Neural progenitor cell (in vitro differentiated cells): ENCODE measurements around the gene LIMS2. TPM values are rescaled to one million over a fixed set of nuclear protein-coding genes. Genes with fewer than 3 reads are reported as not detected.

Experiments used
- DNase-seq: peaks from one replicate; pipeline ENCODE4 v3.0.0-alpha.2; 2016; ENCODE audit warnings: low spot score
- H2AFZ ChIP-seq: fragments of 200-600 bp; sonication (generic); replicated peaks from 2 replicates; pipeline ENCODE4 v1.6.1; 2016; ENCODE audit warnings: antibody characterized with exemption
- H3F3A ChIP-seq: fragments of 200-600 bp; sonication (generic); 2 replicates; pipeline ENCODE4 v1.6.1; 2016; ENCODE audit warnings: antibody characterized with exemption, low read depth
- H3K27ac ChIP-seq: fragments of 200-600 bp; sonication (generic); 2 replicates; pipeline ENCODE4 v1.5.1; 2016; ENCODE audit warnings: mild to moderate bottlenecking
- H3K27me3 ChIP-seq: fragments of 200-600 bp; sonication (generic); 2 replicates; pipeline ENCODE4 v1.6.1; 2016; ENCODE audit warnings: mild to moderate bottlenecking, moderate library complexity
- H3K36me3 ChIP-seq: fragments of 200-600 bp; sonication (generic); 2 replicates; pipeline ENCODE4 v1.5.1; 2016
- H3K4me1 ChIP-seq: fragments of 200-600 bp; sonication (generic); 2 replicates; pipeline ENCODE4 v1.6.1; 2016; ENCODE audit warnings: mixed run types
- H3K4me2 ChIP-seq: fragments of 200-600 bp; sonication (generic); 2 replicates; pipeline ENCODE4 v1.6.1; 2016
- H3K4me3 ChIP-seq: fragments of 200-600 bp; sonication (generic); 2 replicates; pipeline ENCODE4 v1.5.1; 2016
- H3K79me2 ChIP-seq: fragments of 200-600 bp; sonication (generic); 2 replicates; pipeline ENCODE4 v1.6.1; 2016; ENCODE audit warnings: low read depth
- H3K9ac ChIP-seq: fragments of 200-600 bp; sonication (generic); 2 replicates; pipeline ENCODE4 v1.6.1; 2016
- H3K9me3 ChIP-seq: fragments of 200-600 bp; sonication (generic); 2 replicates; pipeline ENCODE4 v1.5.1; 2016; ENCODE audit warnings: low read depth
- H4K20me1 ChIP-seq: fragments of 200-600 bp; sonication (generic); 2 replicates; pipeline ENCODE4 v1.6.1; 2016; ENCODE audit warnings: low read depth
- H3K27ac Mint-ChIP-seq: 3 replicates; pipeline ENCODE4 v1.8.0; 2021; ENCODE audit warnings: mixed read lengths
- H3K27me3 Mint-ChIP-seq: 2 replicates; pipeline ENCODE4 v1.8.0; 2022; ENCODE audit warnings: low read depth, mild to moderate bottlenecking, inconsistent platforms, moderate library complexity, mixed read lengths; ENCODE audit not compliant: insufficient read depth
- H3K36me3 Mint-ChIP-seq: 3 replicates; pipeline ENCODE4 v1.8.0; 2021; ENCODE audit warnings: mixed read lengths
- H3K4me1 Mint-ChIP-seq: 3 replicates; pipeline ENCODE4 v1.8.0; 2021; ENCODE audit warnings: mixed read lengths
- H3K4me3 Mint-ChIP-seq: 3 replicates; pipeline ENCODE4 v1.8.0; 2021; ENCODE audit warnings: mild to moderate bottlenecking, moderate library complexity, mixed read lengths
- H3K9me3 Mint-ChIP-seq: 3 replicates; pipeline ENCODE4 v1.8.0; 2020; ENCODE audit warnings: mixed read lengths
- EZH2 ChIP-seq: fragments of 200-600 bp; sonication (generic); IDR thresholded peaks from 2 replicates; pipeline ENCODE4 v1.6.1; 2017; ENCODE audit warnings: antibody characterized with exemption, mild to moderate bottlenecking, moderate library complexity
- EZH2phosphoT487 ChIP-seq: fragments of 200-600 bp; sonication (generic); IDR thresholded peaks from 2 replicates; pipeline ENCODE4 v1.6.1; 2017; ENCODE audit warnings: antibody characterized with exemption
- total RNA-seq: library from RNA; depleted of rRNA; stranded (reverse); fragments of >200 nt; gene quantifications from 2 replicates; pipeline ENCODE4 v1.2.3, GENCODE V29; 2015; ENCODE audit warnings: low replicate concordance
- TF ChIP-seq, protein P1 (sequence below): fragments of 200-600 bp; sonication (generic); IDR thresholded peaks from 2 replicates; pipeline ENCODE4 v1.5.1; 2017; ENCODE audit warnings: antibody characterized with exemption, mild to moderate bottlenecking

Gene LIMS2
- total RNA-seq, 1 donor from 2014 or later = not detected

- H3K9ac ChIP-seq = no peak overlapping the region
- peaks cover 4% of the 10 kb centered on the region for H3K9me3 Mint-ChIP-seq
- no peak overlapping the region for H3K27ac ChIP-seq
- H4K20me1 ChIP-seq = no peaks in the 10 kb centered on the region
- H3F3A ChIP-seq = no peaks in the 10 kb centered on the region
- TF ChIP-seq EZH2 (no peak), EZH2phosphoT487 (no peak)
- no peaks in the 10 kb centered on the region for H3K79me2 ChIP-seq
- no peak overlapping the region for H3K4me3 Mint-ChIP-seq
- no peak overlapping the region for H2AFZ ChIP-seq
- no peak for DNase-seq
- H3K27me3 ChIP-seq = no peaks in the 10 kb centered on the region
- H3K4me1 Mint-ChIP-seq = no peaks in the 10 kb centered on the region
- no peak overlapping the region for H3K4me2 ChIP-seq
- H3K36me3 ChIP-seq = no peaks in the 10 kb centered on the region
- H3K27me3 Mint-ChIP-seq = peaks cover 8% of the 10 kb centered on the region
- H3K36me3 Mint-ChIP-seq = no peaks in the 10 kb centered on the region
- H3K4me3 ChIP-seq = no peak overlapping the region
- no peaks in the 10 kb centered on the region for H3K9me3 ChIP-seq
- H3K27ac Mint-ChIP-seq = no peak overlapping the region
- peaks cover 8% of the 10 kb centered on the region for H3K4me1 ChIP-seq
Measured at GRCh38 chr2:127619877-127620705, 55.2 kb downstream of the LIMS2 start.

DNA sequence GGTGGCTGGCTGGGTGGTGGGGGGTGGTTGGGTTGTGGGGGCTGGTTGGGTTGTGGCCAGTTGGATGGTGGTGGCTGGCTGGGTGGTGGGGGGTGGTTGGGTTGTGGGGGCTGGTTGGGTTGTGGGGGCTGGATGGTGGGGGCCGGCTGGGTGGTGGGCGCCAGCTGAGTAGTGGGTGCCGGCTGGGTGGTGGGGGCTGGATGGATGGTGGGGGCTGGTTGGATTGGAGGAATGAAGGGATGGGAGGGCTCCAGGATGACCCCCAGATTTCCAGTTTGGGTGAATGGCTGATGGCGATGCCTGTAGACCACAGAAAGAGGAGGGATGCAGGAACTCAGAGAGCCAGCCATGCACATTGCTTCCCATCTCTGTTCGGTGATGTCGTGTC lies 56.1 kb downstream of the LIMS2 start:
- H3F3A ChIP-seq = no peaks in the 10 kb centered on the region
- DNase-seq = no peak
- no peaks in the 10 kb centered on the region for H4K20me1 ChIP-seq
- no peak overlapping the region for H3K4me2 ChIP-seq
- no peak overlapping the region for H3K27ac ChIP-seq
- no peak overlapping the region for H2AFZ ChIP-seq
- H3K36me3 Mint-ChIP-seq = no peaks in the 10 kb centered on the region
- H3K4me3 ChIP-seq = no peak overlapping the region
- peaks cover 8% of the 10 kb centered on the region for H3K4me1 ChIP-seq
- no peaks in the 10 kb centered on the region for H3K79me2 ChIP-seq
- H3K27ac Mint-ChIP-seq = no peak overlapping the region
- TF ChIP-seq, protein P1, sequence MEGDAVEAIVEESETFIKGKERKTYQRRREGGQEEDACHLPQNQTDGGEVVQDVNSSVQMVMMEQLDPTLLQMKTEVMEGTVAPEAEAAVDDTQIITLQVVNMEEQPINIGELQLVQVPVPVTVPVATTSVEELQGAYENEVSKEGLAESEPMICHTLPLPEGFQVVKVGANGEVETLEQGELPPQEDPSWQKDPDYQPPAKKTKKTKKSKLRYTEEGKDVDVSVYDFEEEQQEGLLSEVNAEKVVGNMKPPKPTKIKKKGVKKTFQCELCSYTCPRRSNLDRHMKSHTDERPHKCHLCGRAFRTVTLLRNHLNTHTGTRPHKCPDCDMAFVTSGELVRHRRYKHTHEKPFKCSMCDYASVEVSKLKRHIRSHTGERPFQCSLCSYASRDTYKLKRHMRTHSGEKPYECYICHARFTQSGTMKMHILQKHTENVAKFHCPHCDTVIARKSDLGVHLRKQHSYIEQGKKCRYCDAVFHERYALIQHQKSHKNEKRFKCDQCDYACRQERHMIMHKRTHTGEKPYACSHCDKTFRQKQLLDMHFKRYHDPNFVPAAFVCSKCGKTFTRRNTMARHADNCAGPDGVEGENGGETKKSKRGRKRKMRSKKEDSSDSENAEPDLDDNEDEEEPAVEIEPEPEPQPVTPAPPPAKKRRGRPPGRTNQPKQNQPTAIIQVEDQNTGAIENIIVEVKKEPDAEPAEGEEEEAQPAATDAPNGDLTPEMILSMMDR = no peak
- TF ChIP-seq EZH2phosphoT487 (no peak), EZH2 (no peak)
- H3K27me3 Mint-ChIP-seq = peaks cover 9% of the 10 kb centered on the region
- H3K9me3 ChIP-seq = no peaks in the 10 kb centered on the region
- no peak overlapping the region for H3K9ac ChIP-seq
- no peaks in the 10 kb centered on the region for H3K4me1 Mint-ChIP-seq
- no peak overlapping the region for H3K4me3 Mint-ChIP-seq
- no peaks in the 10 kb centered on the region for H3K36me3 ChIP-seq
- H3K9me3 Mint-ChIP-seq = peaks cover 4% of the 10 kb centered on the region
- H3K27me3 ChIP-seq = no peaks in the 10 kb centered on the region

DNA sequence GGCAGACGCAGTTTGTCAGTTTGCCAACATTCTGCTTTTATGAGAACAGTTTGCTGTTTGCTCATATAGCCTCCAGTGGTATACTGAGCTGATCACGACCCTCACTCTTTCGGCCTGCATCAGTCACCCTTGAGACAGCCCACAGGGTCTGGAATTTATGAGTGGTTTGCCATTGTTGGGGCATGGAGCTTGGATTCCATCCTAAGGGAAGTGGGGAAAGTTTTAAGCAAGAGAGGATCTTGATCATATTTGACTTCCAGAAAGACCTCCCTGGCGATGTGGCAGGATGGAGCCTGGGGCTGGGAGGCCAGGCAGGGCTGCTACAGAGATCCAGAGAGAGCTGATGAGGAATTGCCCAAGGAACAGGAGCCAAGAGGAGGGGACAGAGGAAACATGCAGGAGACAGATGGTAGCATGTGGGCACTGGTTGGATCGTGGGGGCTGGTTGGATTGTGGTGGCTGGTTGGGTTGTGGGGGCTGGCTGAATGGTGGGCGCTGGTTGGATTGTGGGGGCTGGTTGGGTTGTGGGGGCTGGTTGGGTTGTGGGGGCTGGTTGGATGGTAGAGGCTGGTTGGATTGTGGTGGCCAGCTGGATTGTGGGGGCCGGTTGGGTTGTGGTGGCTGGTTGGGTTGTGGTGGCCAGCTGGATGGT lies 56.7 kb downstream of the LIMS2 start:
- H3K4me2 ChIP-seq = no peak overlapping the region
- H3K36me3 ChIP-seq = no peaks in the 10 kb centered on the region
- no peaks in the 10 kb centered on the region for H3K27me3 ChIP-seq
- H3F3A ChIP-seq = no peaks in the 10 kb centered on the region
- peaks cover 8% of the 10 kb centered on the region for H3K4me1 ChIP-seq
- H3K4me3 ChIP-seq = no peak overlapping the region
- H4K20me1 ChIP-seq = no peaks in the 10 kb centered on the region
- no peaks in the 10 kb centered on the region for H3K9me3 ChIP-seq
- Mint-ChIP-seq H3K27ac (no peak overlapping the region), H3K4me3 (no peak overlapping the region), H3K9me3 (peaks cover 4% of the 10 kb centered on the region), H3K36me3 (no peaks in the 10 kb centered on the region), H3K27me3 (peaks cover 8% of the 10 kb centered on the region), H3K4me1 (no peaks in the 10 kb centered on the region)
- H3K9ac ChIP-seq = no peak overlapping the region
- H2AFZ ChIP-seq = no peak overlapping the region
- TF ChIP-seq, protein P1 = no peak
- TF ChIP-seq EZH2phosphoT487 (no peak), EZH2 (no peak)
- no peaks in the 10 kb centered on the region for H3K79me2 ChIP-seq
- no peak overlapping the region for H3K27ac ChIP-seq
- no peak for DNase-seq
